CD4-positive, alpha-beta T cell treated with Interferon alpha-2 for 1 hour (primary cell): ENCODE data around the gene LSAMP.
"Not testable (repeated sequence)": the region's sequence is repeated elsewhere in the genome, so short reads cannot be mapped to it uniquely, and the experiment has no call there.

Experiments
- DNase-seq, 2 donors: peaks; one replicate each; pipeline ENCODE4 v3.0.0-alpha.2; 2020 to 2022

Gene LSAMP

GRCh38 chr3:116230431-116231020 lies 214.8 kb downstream of the LSAMP start:
- no peak for DNase-seq

- no peak for DNase-seq
Measured at GRCh38 chr3:116226266-116226665, 219.0 kb downstream of the LSAMP start.

- no peak for DNase-seq
Measured at GRCh38 chr3:116216761-116217160, 228.5 kb downstream of the LSAMP start.

- DNase-seq = no peak
Measured at GRCh38 chr3:116211901-116212300, 233.4 kb downstream of the LSAMP start.

- not testable (repeated sequence) for DNase-seq
Measured at GRCh38 chr3:116208830-116209229, 236.5 kb downstream of the LSAMP start.

DNA sequence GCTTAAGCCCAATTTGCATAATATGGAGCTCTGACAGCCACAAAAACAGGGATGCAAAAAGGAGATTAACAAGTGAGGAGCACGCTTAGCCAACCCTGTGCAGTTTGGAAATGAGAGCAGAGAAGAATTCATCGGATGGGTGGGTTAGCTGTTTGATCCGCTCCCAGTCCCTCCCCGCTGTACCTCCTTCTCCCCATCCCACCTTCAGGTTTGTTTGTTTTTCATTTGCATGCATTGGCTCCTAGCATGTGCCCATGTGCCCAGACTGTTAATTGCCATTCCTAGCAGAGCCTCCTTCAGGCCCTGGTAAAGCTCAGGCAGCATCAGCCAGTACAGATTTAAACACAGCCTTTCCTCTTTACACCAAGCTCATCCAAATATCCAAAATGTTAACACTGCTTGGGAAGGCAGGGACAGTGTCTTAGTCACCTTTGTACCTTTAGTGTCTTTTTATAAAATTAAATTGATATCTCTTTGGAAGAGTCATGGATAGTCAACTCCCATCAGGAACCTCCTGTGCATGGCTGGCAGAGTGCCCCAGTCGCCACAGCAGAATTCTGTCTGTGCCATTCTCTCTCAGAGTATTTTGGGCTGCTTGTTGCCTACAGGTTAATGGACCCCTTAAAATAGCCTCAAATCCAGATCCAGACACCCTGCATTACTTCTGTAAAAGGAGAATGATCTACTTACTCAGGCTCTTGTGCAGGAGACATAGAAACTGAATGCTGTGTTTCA lies 244.2 kb downstream of the LSAMP start:
- no peak for DNase-seq

DNA sequence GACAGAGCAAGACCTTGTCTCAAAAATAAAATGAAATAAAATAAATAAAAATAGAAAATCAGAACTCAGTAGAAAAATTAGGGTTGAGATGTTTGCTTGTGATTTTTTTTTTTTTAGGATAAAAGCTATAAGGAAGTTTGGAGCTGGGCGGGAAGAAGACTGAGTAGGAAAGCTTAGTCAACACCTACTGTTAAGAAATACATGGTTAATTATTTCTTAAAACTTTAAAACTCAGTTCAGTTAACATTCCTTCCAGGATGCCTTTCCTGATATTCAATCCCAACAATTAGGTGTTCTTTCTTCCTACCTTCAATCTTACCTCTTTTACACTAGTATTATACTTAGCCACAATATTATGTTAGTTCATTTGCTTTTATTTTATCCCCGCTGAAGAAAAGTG lies 246.2 kb downstream of the LSAMP start:
- no peak for DNase-seq

DNA sequence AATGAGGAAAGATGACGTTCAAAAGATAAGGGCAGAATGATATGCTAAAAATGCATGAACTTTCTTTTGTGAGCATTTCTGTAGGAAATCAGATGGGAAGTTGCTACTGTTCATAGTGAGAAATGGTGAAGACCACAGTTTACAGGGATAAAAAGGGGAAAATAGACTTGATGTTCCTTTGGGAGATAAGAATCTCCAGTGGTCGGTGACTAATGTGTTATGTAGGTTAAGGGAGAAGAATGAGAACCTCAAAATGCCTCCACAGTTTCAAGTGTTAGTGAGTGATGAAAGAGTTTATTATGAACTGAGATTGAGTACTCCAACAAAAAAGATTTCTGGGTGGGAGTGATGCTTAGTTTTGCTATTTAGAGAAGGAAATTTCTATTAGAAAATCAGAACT lies 247.2 kb downstream of the LSAMP start:
- no peak for DNase-seq

GRCh38 chr3:116192464-116192863 lies 252.8 kb downstream of the LSAMP start:
- DNase-seq = no peak

- no peak for DNase-seq
Measured at GRCh38 chr3:116191409-116191808, 253.9 kb downstream of the LSAMP start.

DNA sequence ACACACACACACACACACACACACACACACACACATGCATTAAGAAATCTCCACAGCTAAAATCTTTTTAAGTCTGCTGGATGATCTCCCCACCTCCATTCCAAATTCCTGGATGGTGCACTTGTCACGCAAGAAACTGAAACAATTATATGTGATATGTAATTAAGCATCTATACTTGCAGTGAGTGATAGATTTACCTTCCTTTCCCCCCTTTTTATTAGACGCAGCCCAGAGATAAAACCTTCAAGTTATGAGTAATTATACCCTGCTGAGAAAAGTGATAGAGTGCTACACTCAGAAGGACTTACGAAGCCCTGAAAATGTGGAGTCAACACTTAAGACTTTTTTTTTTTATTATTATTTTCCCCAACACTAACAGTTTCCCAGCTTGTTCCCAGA lies 255.2 kb downstream of the LSAMP start:
- DNase-seq = no peak

- no peak for DNase-seq
Measured at GRCh38 chr3:116188231-116188785, 257.0 kb downstream of the LSAMP start.

- no peak for DNase-seq
Measured at GRCh38 chr3:116186049-116186448, 259.2 kb downstream of the LSAMP start.

GRCh38 chr3:116181159-116181558 lies 264.1 kb downstream of the LSAMP start:
- no peak for DNase-seq

DNA sequence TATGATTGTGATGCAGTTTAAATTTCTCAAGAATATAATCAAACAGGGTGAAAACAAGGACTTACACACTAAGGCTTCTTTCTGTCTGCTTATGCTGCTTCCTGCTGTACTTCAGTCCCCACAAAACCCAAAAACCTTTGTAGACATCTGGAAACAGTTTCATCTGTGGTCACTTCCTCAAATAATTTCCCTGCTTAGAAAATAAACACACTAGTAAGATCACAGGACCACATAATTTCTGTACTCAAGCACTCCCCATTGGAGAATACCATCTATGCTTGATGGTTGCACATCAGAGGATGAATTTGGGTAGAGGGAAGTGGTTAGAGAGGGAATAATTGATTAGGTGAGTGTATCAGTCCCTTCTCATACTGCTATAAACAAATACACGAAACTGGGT lies 266.2 kb downstream of the LSAMP start:
- DNase-seq = no peak

DNA sequence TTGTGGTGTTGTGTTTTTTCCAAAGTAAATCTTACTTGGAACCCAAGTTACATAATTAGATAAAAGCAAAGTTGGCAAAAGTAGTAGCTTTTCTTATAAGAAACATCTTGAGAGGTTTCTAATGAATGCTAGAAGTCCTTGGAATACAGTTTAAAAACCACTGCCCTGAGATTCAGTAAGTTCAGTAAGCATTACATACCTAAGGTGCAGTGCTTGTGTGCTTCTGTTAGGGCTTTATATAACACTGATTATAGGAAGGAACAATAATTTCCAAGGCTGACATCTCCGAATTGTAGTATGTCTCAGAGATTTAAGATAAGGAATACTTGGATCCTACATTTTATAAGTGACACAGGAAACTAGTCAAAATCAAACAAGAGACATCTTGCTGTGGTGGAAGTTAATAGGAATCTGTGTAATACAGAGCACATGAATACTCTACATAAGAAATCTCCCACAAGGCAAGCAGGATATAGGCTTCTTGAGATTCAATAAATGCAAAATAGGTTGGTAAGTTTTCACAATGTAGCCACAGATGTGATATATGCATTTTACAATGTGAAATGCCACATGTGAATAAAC lies 268.2 kb downstream of the LSAMP start:
- no peak for DNase-seq

- no peak for DNase-seq
Measured at GRCh38 chr3:116166121-116166520, 279.2 kb downstream of the LSAMP start.

DNA sequence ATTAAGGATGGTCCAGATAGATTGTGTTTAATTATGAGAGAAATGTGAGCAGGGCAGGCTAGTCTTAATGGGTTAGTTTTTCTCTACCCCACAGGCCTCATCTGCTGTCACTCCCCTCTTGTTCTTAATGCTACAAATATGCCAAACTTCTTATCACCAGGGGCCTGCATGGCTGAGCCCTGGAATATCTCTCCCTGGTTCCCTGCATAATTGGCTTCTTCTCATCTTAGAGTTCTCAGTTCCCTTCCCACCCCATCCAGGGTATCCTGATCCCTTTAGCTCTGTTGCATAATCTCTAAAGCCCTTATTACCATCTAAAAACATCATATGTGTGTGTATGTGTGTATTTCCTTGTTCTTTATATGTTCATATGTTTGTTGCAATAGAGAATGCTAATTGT lies 279.6 kb downstream of the LSAMP start:
- DNase-seq = no peak

- no peak for DNase-seq
Measured at GRCh38 chr3:116165135-116165534, 280.2 kb downstream of the LSAMP start.

GRCh38 chr3:116164039-116164438 lies 281.2 kb downstream of the LSAMP start:
- no peak for DNase-seq

- DNase-seq = no peak
Measured at GRCh38 chr3:116161575-116162525, 283.4 kb downstream of the LSAMP start.

- DNase-seq = no peak
Measured at GRCh38 chr3:116160594-116160993, 284.7 kb downstream of the LSAMP start.

GRCh38 chr3:116155841-116156240 lies 289.4 kb downstream of the LSAMP start:
- no peak for DNase-seq
